VCaP (cell line): ENCODE data around the gene SH2D2A.

ENCODE experiments used
- H3K27ac ChIP-seq: fragments of 450-650 bp; 2 replicates; pipeline ENCODE4 v1.5.1; 2017
- TF ChIP-seq, protein P1 (sequence below): fragments of 450-650 bp; conservative IDR thresholded peaks from 2 replicates; pipeline ENCODE4 v1.5.1; 2017; ENCODE audit warnings: mild to moderate bottlenecking, moderate library complexity

SH2D2A gene

DNA sequence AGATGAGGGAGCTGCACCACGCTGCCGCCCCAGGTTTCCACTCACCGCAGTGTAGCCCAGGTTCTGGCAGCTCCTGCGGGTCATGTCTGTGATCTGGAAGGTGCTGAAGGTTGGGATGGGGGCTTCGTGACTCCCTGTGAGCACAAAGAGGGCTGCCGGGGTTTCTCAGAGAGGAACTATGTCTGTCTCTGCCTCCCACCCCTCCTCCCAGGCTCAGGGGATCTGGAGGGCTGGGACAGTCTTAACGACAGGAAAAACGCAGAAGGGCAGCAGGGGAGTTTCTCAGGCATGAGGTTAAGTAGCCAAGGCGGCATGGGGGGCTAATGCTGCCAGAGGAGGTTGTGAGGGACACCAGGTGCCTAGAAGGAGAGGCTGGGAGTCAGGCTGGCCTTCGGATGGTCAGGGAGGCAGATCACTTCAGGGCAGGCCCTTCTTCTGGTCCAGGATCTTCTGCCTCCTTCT is 656 bp downstream of the SH2D2A start:
- TF ChIP-seq, protein P1, sequence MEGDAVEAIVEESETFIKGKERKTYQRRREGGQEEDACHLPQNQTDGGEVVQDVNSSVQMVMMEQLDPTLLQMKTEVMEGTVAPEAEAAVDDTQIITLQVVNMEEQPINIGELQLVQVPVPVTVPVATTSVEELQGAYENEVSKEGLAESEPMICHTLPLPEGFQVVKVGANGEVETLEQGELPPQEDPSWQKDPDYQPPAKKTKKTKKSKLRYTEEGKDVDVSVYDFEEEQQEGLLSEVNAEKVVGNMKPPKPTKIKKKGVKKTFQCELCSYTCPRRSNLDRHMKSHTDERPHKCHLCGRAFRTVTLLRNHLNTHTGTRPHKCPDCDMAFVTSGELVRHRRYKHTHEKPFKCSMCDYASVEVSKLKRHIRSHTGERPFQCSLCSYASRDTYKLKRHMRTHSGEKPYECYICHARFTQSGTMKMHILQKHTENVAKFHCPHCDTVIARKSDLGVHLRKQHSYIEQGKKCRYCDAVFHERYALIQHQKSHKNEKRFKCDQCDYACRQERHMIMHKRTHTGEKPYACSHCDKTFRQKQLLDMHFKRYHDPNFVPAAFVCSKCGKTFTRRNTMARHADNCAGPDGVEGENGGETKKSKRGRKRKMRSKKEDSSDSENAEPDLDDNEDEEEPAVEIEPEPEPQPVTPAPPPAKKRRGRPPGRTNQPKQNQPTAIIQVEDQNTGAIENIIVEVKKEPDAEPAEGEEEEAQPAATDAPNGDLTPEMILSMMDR = no peak
- H3K27ac ChIP-seq = no peak overlapping the region

DNA sequence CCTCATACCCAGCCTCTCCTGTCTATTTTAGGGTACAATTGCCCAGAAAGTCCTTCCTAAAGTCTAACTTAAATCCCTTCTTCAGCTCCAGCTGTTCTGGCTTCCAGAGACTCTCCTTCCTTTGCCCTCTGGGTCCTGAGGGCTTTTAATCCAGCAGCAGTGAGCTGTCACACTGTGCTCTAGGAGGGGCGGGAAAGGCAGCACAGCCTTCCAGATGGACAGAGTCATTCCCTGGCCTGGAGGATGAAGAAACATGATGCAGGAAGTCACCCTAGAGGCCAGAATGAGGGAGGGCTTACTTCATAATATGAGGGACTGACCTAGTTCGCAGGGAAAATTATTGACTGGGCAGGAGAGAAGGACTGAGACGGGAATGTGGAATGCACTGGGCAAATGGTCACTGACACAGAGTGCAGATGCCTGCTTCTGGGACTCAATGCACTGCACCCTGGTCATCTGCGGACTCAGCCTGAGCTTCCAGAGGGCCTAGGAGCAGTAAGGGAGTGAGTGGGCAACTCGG is 1.3 kb downstream of the SH2D2A start:
- H3K27ac ChIP-seq = no peak overlapping the region
- TF ChIP-seq, protein P1 = no peak

DNA sequence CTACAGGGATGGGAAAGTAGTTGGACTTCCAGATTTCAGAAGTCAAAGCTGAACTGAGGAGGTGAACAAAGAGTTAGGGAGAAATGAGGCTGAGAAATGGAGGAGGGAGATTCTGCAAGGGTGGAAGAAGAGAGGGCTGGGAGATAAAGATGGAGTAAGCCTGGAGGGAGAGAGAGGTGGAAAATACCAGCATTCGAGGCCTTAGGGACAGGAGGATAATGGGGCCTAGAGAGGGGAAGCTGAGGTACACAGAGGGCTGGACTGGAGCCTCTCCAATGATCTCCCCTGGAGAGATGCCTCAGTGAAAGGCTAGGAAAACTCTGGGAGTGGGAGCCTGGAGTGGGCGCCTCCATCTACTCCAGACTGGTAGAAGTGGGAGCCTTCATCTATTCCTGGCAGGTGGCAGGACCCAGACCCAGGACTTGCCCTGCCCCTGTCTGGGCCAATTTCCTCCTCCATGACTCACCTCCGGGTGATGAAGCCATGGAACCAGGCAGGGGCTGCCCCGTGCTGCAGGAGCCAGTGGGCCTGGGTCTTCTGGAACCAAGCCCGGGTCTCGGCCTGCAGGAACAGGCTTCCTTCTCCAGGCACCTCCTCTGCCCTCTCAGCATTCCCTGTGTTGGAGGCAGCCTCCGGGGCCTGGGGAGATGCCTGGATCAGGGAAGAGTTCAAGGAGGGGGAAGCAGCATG is 1.9 kb downstream of the SH2D2A start:
- TF ChIP-seq, protein P1 = no peak
- H3K27ac ChIP-seq = peak overlapping the region; percentile 34; the same call in 1 of the 2 replicates

DNA sequence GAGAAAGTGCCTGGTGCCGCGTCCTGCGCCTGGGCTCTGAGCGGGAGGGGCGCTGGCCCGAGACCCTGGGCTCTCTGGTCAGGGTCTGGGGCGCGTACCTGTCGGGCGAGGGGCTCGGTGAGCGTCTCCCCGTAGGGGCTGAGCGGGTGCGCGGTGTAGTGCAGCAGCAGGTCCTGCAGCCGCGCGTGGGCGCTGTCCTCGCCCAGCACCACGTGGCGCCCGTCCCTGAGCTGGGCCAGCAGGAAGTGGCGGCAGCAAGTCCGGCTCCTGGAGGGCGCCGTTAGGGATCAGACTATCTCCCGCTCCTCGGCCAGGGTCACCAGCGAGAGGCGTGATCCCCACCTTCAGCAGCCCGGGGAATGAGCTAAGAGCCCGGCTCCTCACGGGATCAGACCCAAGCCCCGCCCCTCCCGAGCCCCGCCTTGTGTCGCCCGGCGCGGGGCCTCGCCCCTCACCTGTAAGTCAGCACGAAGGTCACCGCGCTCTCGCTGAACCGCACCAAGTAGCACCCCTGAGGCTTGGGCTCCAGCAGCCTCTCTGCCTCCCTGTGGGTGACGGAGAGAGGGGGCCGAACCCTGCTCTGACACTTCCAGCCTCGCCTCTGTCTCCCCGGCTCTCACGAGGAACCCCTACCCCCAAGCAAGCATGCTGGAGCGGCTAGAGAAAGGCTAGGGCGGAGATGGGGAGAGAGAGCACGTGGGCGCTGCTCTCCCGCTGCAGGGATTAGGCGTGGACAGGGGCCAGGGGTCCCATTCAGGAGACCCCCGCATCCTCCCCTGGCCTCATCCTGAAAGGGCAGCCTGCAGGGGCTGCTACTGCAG is 2.7 kb downstream of the SH2D2A start:
- H3K27ac ChIP-seq = peak overlapping the region; percentile 34; the same call in 1 of the 2 replicates

DNA sequence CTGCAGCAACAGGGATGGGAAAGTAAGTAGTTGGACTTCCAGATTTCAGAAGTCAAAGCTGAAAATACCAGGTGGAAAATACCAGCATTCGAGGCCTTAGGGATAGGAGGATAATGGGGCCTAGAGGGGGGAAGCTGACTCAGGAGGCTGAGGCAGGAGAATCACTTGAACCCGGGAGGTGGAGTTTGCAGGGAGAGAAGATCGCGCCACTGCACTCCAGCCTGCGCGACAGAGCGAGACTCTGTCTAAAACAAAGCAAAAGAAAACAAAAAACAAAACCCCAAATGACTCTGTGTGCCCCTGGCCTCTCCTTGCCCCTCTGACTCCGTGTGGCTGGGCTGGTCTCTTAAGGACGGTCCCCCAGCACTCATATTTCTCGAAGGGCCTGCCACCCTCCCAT is 3.4 kb downstream of the SH2D2A start:
- TF ChIP-seq, protein P1 = no peak

More for the DNA sequence above, 2.7 kb downstream of the SH2D2A start:
- TF ChIP-seq, protein P1 = peak; percentile 81

DNA sequence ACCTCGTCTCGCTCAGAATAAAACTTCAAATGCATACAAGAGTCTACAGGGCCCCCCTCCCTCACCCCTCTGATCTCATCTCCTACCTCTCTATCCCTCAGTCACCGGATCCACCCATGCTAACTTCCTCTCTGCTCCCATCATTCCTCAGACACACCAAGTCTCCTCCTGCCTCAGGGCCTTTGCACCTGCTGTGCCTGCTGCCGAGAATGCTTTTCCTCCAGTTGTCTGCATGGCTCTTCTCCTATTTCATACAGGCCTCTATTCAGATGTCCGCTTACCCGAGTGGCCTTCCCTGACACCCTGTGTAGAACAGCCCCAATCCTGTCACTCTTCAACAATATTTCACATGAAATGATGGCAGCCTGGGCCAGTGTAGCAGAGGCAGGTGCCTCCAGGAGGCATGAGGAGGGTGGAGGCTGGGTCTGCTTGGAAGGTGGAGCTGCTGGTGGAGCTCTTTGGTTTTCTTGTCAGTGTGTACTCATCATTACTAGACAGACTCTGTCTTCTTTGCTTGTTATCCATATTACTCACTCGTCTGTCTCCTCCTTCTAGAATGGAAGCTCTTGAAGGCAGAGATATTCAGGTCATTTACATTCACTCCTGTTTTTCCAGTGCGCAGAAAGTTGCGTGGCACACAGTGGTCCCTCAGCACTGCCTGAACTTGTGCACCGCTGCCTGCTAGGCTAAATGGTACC is 4.2 kb downstream of the SH2D2A start:
- TF ChIP-seq, protein P1 = no peak
- no peak overlapping the region for H3K27ac ChIP-seq

More for the DNA sequence above, 3.4 kb downstream of the SH2D2A start:
- peak overlapping the region; percentile 34; the same call in 1 of the 2 replicates for H3K27ac ChIP-seq
